HEK293 (cell line): ENCODE measurements around the gene FASTK.

Experiments used
- CTCF ChIA-PET: fragments of 350-600 bp; formaldehyde crosslinking; extraction: SDS; loops from one replicate; lab custom pipeline; 2021; ENCODE audit warnings: antibody characterized with exemption; lab: Yijun Ruan, JAX
- POLR2A ChIA-PET: fragments of 300-600 bp; formaldehyde crosslinking; extraction: SDS; loops from one replicate; lab custom pipeline; 2020; ENCODE audit warnings: antibody characterized with exemption, inconsistent platforms; lab: Yijun Ruan, JAX
- H3K27ac ChIP-seq: fragments of 200-500 bp; sonication (Bioruptor generic); 2 replicates; pipeline ENCODE4 v1.5.1; 2014; ENCODE audit warnings: low read depth, low read length, control low read depth, inconsistent platforms; ENCODE audit errors: extremely low read depth
- H3K36me3 ChIP-seq, 2 experiments: fragments of 200-500 bp in 1 of 2; sonication (Bioruptor generic) in 1 of 2; 1 replicate in 1 of 2; 2 replicates in 1 of 2; pipeline ENCODE4 v1.5.1; 2014 to 2017; ENCODE audit warnings: inconsistent platforms in 2 of 2, low read length in 2 of 2; ENCODE audit not compliant: control insufficient read depth in 2 of 2, insufficient read depth in 1 of 2
- H3K4me1 ChIP-seq: fragments of 200-500 bp; sonication (Bioruptor generic); 2 replicates; pipeline ENCODE4 v1.5.1; 2014; ENCODE audit warnings: mild to moderate bottlenecking, low read length, inconsistent platforms; ENCODE audit not compliant: control insufficient read depth, insufficient read depth
- H3K4me3 ChIP-seq: 2 replicates; pipeline ENCODE4 v1.5.1; 2011; ENCODE audit warnings: low read depth, mild to moderate bottlenecking, control low read depth, low read length, moderate library complexity
- H3K9me3 ChIP-seq: fragments of 200-500 bp; sonication (Bioruptor generic); 2 replicates; pipeline ENCODE4 v1.5.1; 2014; ENCODE audit warnings: low read depth, low read length, inconsistent platforms; ENCODE audit not compliant: control insufficient read depth, insufficient read depth
- BCL11A ChIP-seq: fragments of 450-650 bp; formaldehyde crosslinking; IDR thresholded peaks from 2 replicates; pipeline ENCODE4 v1.5.1; 2016; ENCODE audit warnings: low read depth, missing biosample characterization, missing genetic modification characterization
- KLF1 ChIP-seq: fragments of 450-650 bp; formaldehyde crosslinking; IDR thresholded peaks from 2 replicates; pipeline ENCODE4 v1.5.1; 2016; ENCODE audit warnings: missing biosample characterization, missing genetic modification characterization
- ZBTB1 ChIP-seq: fragments of 450-650 bp; formaldehyde crosslinking; IDR thresholded peaks from 2 replicates; pipeline ENCODE4 v1.5.1; 2016; ENCODE audit warnings: missing biosample characterization, missing genetic modification characterization
- ZFHX2 ChIP-seq: fragments of 450-650 bp; formaldehyde crosslinking; conservative IDR thresholded peaks from 2 replicates; pipeline ENCODE4 v1.5.1; 2016; ENCODE audit warnings: missing biosample characterization, missing genetic modification characterization
- ZNF239 ChIP-seq: fragments of 450-650 bp; formaldehyde crosslinking; IDR thresholded peaks from 2 replicates; pipeline ENCODE4 v1.5.1; 2016; ENCODE audit warnings: missing biosample characterization, missing genetic modification characterization
- ZNF302 ChIP-seq: fragments of 450-650 bp; formaldehyde crosslinking; IDR thresholded peaks from 2 replicates; pipeline ENCODE4 v1.5.1; 2016; ENCODE audit warnings: missing biosample characterization, missing genetic modification characterization, low read depth
- ZNF341 ChIP-seq: fragments of 450-650 bp; formaldehyde crosslinking; IDR thresholded peaks from 2 replicates; pipeline ENCODE4; 2016; ENCODE audit warnings: low read depth, missing biosample characterization, missing genetic modification characterization
- ZNF37A ChIP-seq: fragments of 450-650 bp; IDR thresholded peaks from 2 replicates; pipeline ENCODE4 v1.5.1; 2018; ENCODE audit warnings: missing biosample characterization, missing genetic modification characterization
- ZNF510 ChIP-seq: fragments of 450-650 bp; formaldehyde crosslinking; IDR thresholded peaks from 2 replicates; pipeline ENCODE4 v1.5.1; 2018; ENCODE audit warnings: mild to moderate bottlenecking, missing genetic modification characterization, missing biosample characterization; ENCODE audit not compliant: insufficient replicate concordance
- ZNF555 ChIP-seq: fragments of 450-650 bp; formaldehyde crosslinking; conservative IDR thresholded peaks from 2 replicates; pipeline ENCODE4 v1.5.1; 2017; ENCODE audit warnings: missing biosample characterization, mild to moderate bottlenecking, missing genetic modification characterization, inconsistent platforms
- ZNF629 ChIP-seq: fragments of 450-650 bp; formaldehyde crosslinking; IDR thresholded peaks from 2 replicates; pipeline ENCODE4 v1.5.1; 2017; ENCODE audit warnings: missing biosample characterization, missing genetic modification characterization
- ZNF791 ChIP-seq: fragments of 450-650 bp; formaldehyde crosslinking; IDR thresholded peaks from 2 replicates; pipeline ENCODE4 v1.5.1; 2016; ENCODE audit warnings: missing biosample characterization, missing genetic modification characterization
- TF ChIP-seq, protein P1 (sequence below): fragments of 450-650 bp; formaldehyde crosslinking; IDR thresholded peaks from 2 replicates; pipeline ENCODE4 v1.5.1; 2016; ENCODE audit warnings: missing biosample characterization, missing genetic modification characterization
- TF ChIP-seq, protein P2 (sequence below): fragments of 450-650 bp; formaldehyde crosslinking; IDR thresholded peaks from 2 replicates; pipeline ENCODE4 v1.5.1; 2016; ENCODE audit warnings: missing biosample characterization, missing genetic modification characterization
- TF ChIP-seq, protein P3 (sequence below): fragments of 450-650 bp; formaldehyde crosslinking; IDR thresholded peaks from 2 replicates; pipeline ENCODE4 v1.5.1; 2017; ENCODE audit warnings: missing biosample characterization, missing genetic modification characterization
- TF ChIP-seq, protein P4 (sequence below): fragments of 450-650 bp; formaldehyde crosslinking; IDR thresholded peaks from 2 replicates; pipeline ENCODE4 v1.5.1; 2017; ENCODE audit warnings: missing biosample characterization, missing genetic modification characterization
- TF ChIP-seq, protein P5 (sequence below): fragments of 450-650 bp; formaldehyde crosslinking; IDR thresholded peaks from 2 replicates; pipeline ENCODE4 v1.5.1; 2016; ENCODE audit warnings: missing biosample characterization, missing genetic modification characterization
- TF ChIP-seq, protein P6 (sequence below): fragments of 450-650 bp; formaldehyde crosslinking; IDR thresholded peaks from 2 replicates; pipeline ENCODE4 v1.5.1; 2016; ENCODE audit warnings: missing biosample characterization, missing genetic modification characterization
- TF ChIP-seq, protein P7 (sequence below): fragments of 450-650 bp; formaldehyde crosslinking; IDR thresholded peaks from 2 replicates; pipeline ENCODE4 v1.5.1; 2017; ENCODE audit warnings: missing biosample characterization, mild to moderate bottlenecking, missing genetic modification characterization, moderate library complexity

The FASTK gene

DNA sequence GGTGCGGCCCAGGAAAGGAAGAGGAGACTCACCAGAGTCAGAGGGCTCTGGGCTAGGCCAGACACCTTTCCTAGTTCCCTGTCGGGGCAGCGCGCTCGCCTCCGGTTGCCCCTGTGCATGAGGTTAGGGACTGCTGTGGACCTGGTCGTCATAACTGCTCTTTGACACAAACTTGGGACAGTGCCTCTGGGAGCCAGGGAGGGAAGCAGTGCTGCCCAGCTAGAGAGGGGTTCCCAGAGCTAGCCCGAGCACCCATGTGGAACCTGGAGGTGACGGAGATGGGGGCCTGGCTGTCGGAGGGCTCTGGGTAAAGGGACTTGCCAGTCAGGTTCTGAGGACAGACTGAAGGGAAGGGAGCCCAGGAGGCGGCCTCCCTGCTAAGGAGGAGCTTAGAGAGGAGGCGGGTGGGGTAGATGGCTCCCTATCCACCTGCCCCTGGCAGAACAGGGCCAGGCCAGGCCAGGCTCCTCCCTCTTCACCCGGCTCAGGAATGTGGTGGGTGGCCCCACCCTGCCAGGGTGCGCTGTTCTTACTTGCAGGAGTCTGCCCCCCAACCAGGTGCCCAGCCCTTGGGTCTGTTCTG lies 35.3 kb upstream of the FASTK start:
- CTCF ChIA-PET, result interaction anchor here (0.6 to 2.8 kb wide), 11 partner anchors 8 to 183 kb away, joined by 3 to 9 read pairs (median 3); no protein-coding TSS in a partner anchor
- POLR2A ChIA-PET, result interaction anchor here (0.6 to 1.4 kb wide), 3 partner anchors 53 to 111 kb away, joined by 3 to 4 read pairs (median 3); partner anchors contain the start of genes ABCB8 and ABCF2
- H3K9me3 ChIP-seq, result no peaks in the 10 kb centered on the region
- no peak overlapping the region; the same call in 1 of the 2 replicates for H3K4me3 ChIP-seq
- H3K27ac ChIP-seq, result no peak overlapping the region
- H3K4me1 ChIP-seq, result no peaks in the 10 kb centered on the region
- peaks cover 0 to 53% of the 10 kb centered on the region in 2 experiments; a peak in 1 of 3 replicates for H3K36me3 ChIP-seq
- TF ChIP-seq, protein P1, sequence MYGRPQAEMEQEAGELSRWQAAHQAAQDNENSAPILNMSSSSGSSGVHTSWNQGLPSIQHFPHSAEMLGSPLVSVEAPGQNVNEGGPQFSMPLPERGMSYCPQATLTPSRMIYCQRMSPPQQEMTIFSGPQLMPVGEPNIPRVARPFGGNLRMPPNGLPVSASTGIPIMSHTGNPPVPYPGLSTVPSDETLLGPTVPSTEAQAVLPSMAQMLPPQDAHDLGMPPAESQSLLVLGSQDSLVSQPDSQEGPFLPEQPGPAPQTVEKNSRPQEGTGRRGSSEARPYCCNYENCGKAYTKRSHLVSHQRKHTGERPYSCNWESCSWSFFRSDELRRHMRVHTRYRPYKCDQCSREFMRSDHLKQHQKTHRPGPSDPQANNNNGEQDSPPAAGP (tag by site-specific recombination), result peak; percentile 18; the same call in 1 of the 2 replicates
- TF ChIP-seq, protein P2, sequence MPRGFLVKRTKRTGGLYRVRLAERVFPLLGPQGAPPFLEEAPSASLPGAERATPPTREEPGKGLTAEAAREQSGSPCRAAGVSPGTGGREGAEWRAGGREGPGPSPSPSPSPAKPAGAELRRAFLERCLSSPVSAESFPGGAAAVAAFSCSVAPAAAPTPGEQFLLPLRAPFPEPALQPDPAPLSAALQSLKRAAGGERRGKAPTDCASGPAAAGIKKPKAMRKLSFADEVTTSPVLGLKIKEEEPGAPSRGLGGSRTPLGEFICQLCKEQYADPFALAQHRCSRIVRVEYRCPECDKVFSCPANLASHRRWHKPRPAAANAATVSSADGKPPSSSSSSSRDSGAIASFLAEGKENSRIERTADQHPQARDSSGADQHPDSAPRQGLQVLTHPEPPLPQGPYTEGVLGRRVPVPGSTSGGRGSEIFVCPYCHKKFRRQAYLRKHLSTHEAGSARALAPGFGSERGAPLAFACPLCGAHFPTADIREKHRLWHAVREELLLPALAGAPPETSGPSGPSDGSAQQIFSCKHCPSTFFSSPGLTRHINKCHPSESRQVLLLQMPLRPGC (tag by site-specific recombination), result no peak
- TF ChIP-seq, protein P3, sequence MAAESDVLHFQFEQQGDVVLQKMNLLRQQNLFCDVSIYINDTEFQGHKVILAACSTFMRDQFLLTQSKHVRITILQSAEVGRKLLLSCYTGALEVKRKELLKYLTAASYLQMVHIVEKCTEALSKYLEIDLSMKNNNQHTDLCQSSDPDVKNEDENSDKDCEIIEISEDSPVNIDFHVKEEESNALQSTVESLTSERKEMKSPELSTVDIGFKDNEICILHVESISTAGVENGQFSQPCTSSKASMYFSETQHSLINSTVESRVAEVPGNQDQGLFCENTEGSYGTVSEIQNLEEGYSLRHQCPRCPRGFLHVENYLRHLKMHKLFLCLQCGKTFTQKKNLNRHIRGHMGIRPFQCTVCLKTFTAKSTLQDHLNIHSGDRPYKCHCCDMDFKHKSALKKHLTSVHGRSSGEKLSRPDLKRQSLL, result no peak
- TF ChIP-seq ZNF302 (tag by site-specific recombination) (no peak), ZNF37A (tag by site-specific recombination) (no peak), ZFHX2 (tag by site-specific recombination) (no peak), ZNF791 (tag by site-specific recombination) (no peak), ZNF629 (no peak), BCL11A (tag by site-specific recombination) (no peak), ZNF510 (no peak), ZNF555 (no peak), ZNF341 (tag by site-specific recombination) (peak; percentile 36; the same call in 1 of the 2 replicates), ZBTB1 (no peak), KLF1 (tag by site-specific recombination) (peak; percentile 83), ZNF239 (tag by site-specific recombination) (no peak)
- TF ChIP-seq, protein P4, sequence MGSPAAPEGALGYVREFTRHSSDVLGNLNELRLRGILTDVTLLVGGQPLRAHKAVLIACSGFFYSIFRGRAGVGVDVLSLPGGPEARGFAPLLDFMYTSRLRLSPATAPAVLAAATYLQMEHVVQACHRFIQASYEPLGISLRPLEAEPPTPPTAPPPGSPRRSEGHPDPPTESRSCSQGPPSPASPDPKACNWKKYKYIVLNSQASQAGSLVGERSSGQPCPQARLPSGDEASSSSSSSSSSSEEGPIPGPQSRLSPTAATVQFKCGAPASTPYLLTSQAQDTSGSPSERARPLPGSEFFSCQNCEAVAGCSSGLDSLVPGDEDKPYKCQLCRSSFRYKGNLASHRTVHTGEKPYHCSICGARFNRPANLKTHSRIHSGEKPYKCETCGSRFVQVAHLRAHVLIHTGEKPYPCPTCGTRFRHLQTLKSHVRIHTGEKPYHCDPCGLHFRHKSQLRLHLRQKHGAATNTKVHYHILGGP (tag by site-specific recombination), result no peak
- TF ChIP-seq, protein P5, sequence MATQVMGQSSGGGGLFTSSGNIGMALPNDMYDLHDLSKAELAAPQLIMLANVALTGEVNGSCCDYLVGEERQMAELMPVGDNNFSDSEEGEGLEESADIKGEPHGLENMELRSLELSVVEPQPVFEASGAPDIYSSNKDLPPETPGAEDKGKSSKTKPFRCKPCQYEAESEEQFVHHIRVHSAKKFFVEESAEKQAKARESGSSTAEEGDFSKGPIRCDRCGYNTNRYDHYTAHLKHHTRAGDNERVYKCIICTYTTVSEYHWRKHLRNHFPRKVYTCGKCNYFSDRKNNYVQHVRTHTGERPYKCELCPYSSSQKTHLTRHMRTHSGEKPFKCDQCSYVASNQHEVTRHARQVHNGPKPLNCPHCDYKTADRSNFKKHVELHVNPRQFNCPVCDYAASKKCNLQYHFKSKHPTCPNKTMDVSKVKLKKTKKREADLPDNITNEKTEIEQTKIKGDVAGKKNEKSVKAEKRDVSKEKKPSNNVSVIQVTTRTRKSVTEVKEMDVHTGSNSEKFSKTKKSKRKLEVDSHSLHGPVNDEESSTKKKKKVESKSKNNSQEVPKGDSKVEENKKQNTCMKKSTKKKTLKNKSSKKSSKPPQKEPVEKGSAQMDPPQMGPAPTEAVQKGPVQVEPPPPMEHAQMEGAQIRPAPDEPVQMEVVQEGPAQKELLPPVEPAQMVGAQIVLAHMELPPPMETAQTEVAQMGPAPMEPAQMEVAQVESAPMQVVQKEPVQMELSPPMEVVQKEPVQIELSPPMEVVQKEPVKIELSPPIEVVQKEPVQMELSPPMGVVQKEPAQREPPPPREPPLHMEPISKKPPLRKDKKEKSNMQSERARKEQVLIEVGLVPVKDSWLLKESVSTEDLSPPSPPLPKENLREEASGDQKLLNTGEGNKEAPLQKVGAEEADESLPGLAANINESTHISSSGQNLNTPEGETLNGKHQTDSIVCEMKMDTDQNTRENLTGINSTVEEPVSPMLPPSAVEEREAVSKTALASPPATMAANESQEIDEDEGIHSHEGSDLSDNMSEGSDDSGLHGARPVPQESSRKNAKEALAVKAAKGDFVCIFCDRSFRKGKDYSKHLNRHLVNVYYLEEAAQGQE (tag by site-specific recombination), result no peak
- TF ChIP-seq, protein P6, sequence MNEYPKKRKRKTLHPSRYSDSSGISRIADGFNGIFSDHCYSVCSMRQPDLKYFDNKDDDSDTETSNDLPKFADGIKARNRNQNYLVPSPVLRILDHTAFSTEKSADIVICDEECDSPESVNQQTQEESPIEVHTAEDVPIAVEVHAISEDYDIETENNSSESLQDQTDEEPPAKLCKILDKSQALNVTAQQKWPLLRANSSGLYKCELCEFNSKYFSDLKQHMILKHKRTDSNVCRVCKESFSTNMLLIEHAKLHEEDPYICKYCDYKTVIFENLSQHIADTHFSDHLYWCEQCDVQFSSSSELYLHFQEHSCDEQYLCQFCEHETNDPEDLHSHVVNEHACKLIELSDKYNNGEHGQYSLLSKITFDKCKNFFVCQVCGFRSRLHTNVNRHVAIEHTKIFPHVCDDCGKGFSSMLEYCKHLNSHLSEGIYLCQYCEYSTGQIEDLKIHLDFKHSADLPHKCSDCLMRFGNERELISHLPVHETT (tag by site-specific recombination), result no peak
- TF ChIP-seq, protein P7, sequence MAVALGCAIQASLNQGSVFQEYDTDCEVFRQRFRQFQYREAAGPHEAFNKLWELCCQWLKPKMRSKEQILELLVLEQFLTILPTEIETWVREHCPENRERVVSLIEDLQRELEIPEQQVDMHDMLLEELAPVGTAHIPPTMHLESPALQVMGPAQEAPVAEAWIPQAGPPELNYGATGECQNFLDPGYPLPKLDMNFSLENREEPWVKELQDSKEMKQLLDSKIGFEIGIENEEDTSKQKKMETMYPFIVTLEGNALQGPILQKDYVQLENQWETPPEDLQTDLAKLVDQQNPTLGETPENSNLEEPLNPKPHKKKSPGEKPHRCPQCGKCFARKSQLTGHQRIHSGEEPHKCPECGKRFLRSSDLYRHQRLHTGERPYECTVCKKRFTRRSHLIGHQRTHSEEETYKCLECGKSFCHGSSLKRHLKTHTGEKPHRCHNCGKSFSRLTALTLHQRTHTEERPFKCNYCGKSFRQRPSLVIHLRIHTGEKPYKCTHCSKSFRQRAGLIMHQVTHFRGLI (tag by site-specific recombination), result no peak
